Measurements from ENCODE around the gene RAN. TPM values are rescaled to one million over a fixed set of nuclear protein-coding genes. Genes with fewer than 3 reads are reported as not detected.
A peak's percentile ranks its signal among the peaks of the same experiment; 100 is the strongest.

RAN gene
- total and polyA plus RNA-seq, 9 of the 15 experiments (the other 6 are each of a cell fraction or from before 2014, with no cell fraction given) = 1,687 to 3,820 (median 2,300) TPM

- DNase-seq (ENCODE audit: extremely low read depth in 1 of 4, low spot score in 3 of 4) (peak in 2 of 4 experiments; percentile 22 to 32), ATAC-seq (peak; percentile 38), FAIRE-seq (no peak)
- peaks cover 17 to 36% of the 10 kb centered on the region in 2 experiments; a peak in 4 of 5 replicates for H3K4me1 ChIP-seq (replicated peaks in 1 of 2; ENCODE audit: control insufficient read depth in 2 of 2, insufficient read depth in 2 of 2, low read length in 2 of 2)
- H3K9me3 ChIP-seq (replicated peaks; ENCODE audit: control insufficient read depth, insufficient read depth, low read depth, low read length) = no peaks in the 10 kb centered on the region
- H3K9ac ChIP-seq (ENCODE audit: insufficient read depth in 1 of 2, low read depth in 2 of 2, low read length in 2 of 2) = peak overlapping the region in 1 of 2 experiments; percentile 62; a peak in 2 of 4 replicates
- in situ Hi-C loops (cut with MboI) = no loop called here
- intact Hi-C loops (cut with micrococcal nuclease) = no loop called here
- WGBS (ENCODE audit: insufficient coverage, low coverage, missing lambda C conversion rate) = 59% methylated on average over 9 of the region's 13 CpGs
- no peak overlapping the region for H3K27ac ChIP-seq (ENCODE audit: extremely low read depth, low read depth, low read length)
- no peaks in the 10 kb centered on the region for H3K9me1 ChIP-seq (ENCODE audit: control insufficient read depth, insufficient read depth, low read length)
- ChIA-PET CTCF (ENCODE audit: low intra/inter-chr PET ratio) (no interaction called here), POLR2A (interaction anchor here (0.7 to 1.2 kb wide), 6 partner anchors 20 to 675 kb away, joined by 3 to 7 read pairs (median 3); no protein-coding TSS in a partner anchor)
- H3K79me2 ChIP-seq (ENCODE audit: control insufficient read depth, insufficient read depth, low read length) = peaks cover 23% of the 10 kb centered on the region
- H4K20me1 ChIP-seq (replicated peaks; ENCODE audit: control insufficient read depth, insufficient read depth, low read length) = peaks cover 8% of the 10 kb centered on the region
- no peak overlapping the region for H3K4me2 ChIP-seq (ENCODE audit: insufficient read depth, low read length)
- no peaks in the 10 kb centered on the region for H3K27me3 ChIP-seq (ENCODE audit: control insufficient read depth in 2 of 2, insufficient read depth in 2 of 2, low read length in 2 of 2)
- H3K36me3 ChIP-seq (ENCODE audit: control insufficient read depth, insufficient read depth, low read length) = peaks cover 32% of the 10 kb centered on the region
- no peak overlapping the region for H3K4me3 ChIP-seq
- no TSS peak for BruUV-seq (replicated peaks)
- H2AFZ ChIP-seq (ENCODE audit: low read depth, low read length) = no peak overlapping the region
- no peak for TF ChIP-seq RBM39 (optimal IDR thresholded peaks at IDR 0.05; ENCODE audit: low read depth, low read length)
- no peak for TF ChIP-seq RBM25 (IDR thresholded peaks at IDR 0.05; ENCODE audit: low read depth, low read length, severe bottlenecking)
- TF ChIP-seq DEAF1 (CRISPR knock-in tag; IDR thresholded peaks at IDR 0.05) = no peak
- TF ChIP-seq RAD21 (CRISPR knock-in tag; conservative IDR thresholded peaks at IDR 0.05 in 1 of 2, IDR thresholded peaks at IDR 0.05 in 1 of 2) = no peak
- TF ChIP-seq XRCC5 (IDR thresholded peaks at IDR 0.05; ENCODE audit: low read depth, low read length) = no peak
- TF ChIP-seq ZNF124 (CRISPR knock-in tag; IDR thresholded peaks at IDR 0.05) = no peak
- TF ChIP-seq BCOR (IDR thresholded peaks at IDR 0.05) = no peak
- no peak for TF ChIP-seq SP1 (CRISPR knock-in tag; IDR thresholded peaks at IDR 0.05)
- no peak for TF ChIP-seq SAP30 (IDR thresholded peaks at IDR 0.05; ENCODE audit: borderline replicate concordance, insufficient read depth, low read depth, low read length, poor library complexity, severe bottlenecking)
- no peak for TF ChIP-seq KDM2B (CRISPR knock-in tag; IDR thresholded peaks at IDR 0.05)
- TF ChIP-seq POLR2G (IDR thresholded peaks at IDR 0.05; ENCODE audit: low read depth, low read length) = peak; percentile 76
- no peak for TF ChIP-seq ZNF551 (CRISPR knock-in tag; IDR thresholded peaks at IDR 0.05)
- no peak for TF ChIP-seq ZNF398 (CRISPR knock-in tag; IDR thresholded peaks at IDR 0.05)
- TF ChIP-seq GABPB2 (CRISPR knock-in tag; conservative IDR thresholded peaks at IDR 0.05) = no peak
- no peak for TF ChIP-seq PHTF2 (CRISPR knock-in tag; IDR thresholded peaks at IDR 0.05)
- no peak for TF ChIP-seq ZNF24 (IDR thresholded peaks at IDR 0.05)
- TF ChIP-seq RBFOX2 (IDR thresholded peaks at IDR 0.05; ENCODE audit: low read depth, low read length) = peak; percentile 59; the same call in 1 of the 2 replicates
- no peak for TF ChIP-seq BRD9 (IDR thresholded peaks at IDR 0.05; ENCODE audit: low read depth, partially characterized antibody)
- TF ChIP-seq CREB1 (IDR thresholded peaks at IDR 0.05) = no peak
- 0 out of 2 replicates have a peak, but pooled peaks have one; percentile 3 for TF ChIP-seq CREB1 (CRISPR knock-in tag; IDR thresholded peaks at IDR 0.05)
- no peak for TF ChIP-seq ZFPM2 (CRISPR knock-in tag; IDR thresholded peaks at IDR 0.05)
- no peak for TF ChIP-seq SRSF9 (IDR thresholded peaks at IDR 0.05; ENCODE audit: borderline replicate concordance, low read depth, low read length)
Measured at GRCh38 chr12:130879212-130879686, 7.4 kb downstream of the RAN start.

Measured in K562 (cell line).